Daoy (cell line): ENCODE data around the gene TEK. TPM values are rescaled to one million over a fixed set of nuclear protein-coding genes. Genes with fewer than 3 reads are reported as not detected.
"Not testable (repeated sequence)": the region's sequence is repeated elsewhere in the genome, so short reads cannot be mapped to it uniquely, and the experiment has no call there.

Experiments used
- DNase-seq: peaks from one replicate; pipeline ENCODE4 v3.0.0-alpha.2; 2015; ENCODE audit warnings: low read depth
- total RNA-seq: library from RNA; depleted of rRNA; stranded (reverse); fragments of >200 nt; shearing (Covaris generic); gene quantifications from 2 replicates; pipeline ENCODE4 v1.2.3, GENCODE V29; 2014; rRNA removed

Gene TEK
- 9.3 and 11.3 TPM in 2 replicates for total RNA-seq

DNA sequence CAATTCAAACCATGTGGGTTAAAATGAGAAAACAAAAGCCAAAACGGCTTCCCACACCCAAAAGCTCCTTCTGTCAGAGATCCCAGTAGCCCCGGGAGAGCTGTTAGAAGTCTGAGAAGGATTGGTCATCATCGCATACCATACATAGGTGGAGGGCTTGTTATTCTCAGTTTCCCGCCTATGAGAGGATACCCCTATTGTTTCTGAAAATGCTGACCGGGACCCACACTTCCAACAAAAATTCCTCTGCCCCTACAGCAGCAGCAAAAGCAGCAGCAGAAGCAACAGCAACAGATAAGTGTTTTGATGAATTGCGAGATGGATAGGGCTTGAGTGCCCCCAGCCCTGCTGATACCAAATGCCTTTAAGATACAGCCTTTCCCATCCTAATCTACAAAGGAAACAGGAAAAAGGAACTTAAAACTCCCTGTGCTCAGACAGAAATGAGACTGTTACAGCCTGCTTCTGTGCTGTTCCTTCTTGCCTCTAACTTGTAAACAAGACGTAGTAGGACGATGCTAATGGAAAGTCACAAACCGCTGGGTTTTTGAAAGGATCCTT, at the start of gene TEK:
Gene TEK (plus strand): TSS at position 245 of the 561 bp plus-strand sequence. CDS start 366 bp downstream, outside the sequence.
- DNase-seq, result no peak

DNA sequence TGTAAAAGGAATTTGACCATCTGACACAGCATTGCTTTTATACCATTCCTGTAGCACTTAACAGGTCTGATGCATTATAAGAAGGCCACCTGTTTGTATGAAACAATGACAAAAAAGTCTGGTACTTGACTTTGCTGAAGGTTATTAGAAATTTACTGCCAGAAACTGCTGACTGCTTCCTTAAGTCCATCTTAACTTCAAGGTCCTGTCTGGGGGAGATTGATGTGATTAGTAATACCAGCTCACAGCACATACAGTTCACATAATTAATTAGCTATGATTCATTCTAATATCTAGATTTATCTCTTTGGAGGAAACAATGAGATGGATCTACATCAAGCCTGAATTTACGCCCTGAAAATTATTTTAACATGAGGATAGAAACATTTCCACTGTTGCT, 49.6 kb upstream of the TEK start:
- DNase-seq, result no peak

DNA sequence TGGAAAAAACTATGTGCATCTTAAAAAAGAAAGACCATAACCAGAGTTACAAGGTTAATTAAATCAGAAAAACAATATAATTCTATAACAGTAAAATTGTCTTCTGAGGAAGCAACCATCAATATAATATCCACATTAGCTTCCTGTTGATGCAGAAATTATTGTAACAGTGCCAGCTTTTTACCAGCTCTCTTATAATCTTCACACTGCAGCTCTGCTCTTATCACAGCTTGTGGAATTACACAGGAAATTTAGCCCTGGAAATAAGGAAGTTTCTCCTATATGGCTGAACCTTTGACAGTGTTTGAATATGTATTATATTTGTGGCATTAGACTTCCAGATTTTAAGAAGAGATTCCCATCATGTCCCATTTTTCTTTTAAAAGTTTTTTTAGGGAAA, 49.1 kb upstream of the TEK start:
- no peak for DNase-seq

DNA sequence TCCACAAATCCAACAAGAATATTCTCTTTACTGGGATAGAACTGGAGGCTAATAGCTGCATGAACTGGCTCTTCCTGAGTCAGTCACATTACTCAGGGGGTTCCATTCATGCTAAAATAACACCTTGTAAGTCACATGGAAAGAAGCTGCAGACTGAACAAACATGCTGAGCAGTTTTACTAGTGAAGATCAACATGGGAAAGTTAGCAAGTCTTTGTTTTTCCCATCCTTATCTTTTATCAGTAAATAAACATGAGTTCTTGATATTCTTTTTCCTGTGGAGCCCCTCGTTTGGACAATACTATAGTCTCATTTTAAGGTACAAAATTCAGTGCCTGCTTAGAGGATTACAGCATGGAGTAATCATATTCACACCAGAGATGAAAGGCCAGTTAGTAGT, 43.7 kb upstream of the TEK start:
- peak; percentile 11 for DNase-seq

DNA sequence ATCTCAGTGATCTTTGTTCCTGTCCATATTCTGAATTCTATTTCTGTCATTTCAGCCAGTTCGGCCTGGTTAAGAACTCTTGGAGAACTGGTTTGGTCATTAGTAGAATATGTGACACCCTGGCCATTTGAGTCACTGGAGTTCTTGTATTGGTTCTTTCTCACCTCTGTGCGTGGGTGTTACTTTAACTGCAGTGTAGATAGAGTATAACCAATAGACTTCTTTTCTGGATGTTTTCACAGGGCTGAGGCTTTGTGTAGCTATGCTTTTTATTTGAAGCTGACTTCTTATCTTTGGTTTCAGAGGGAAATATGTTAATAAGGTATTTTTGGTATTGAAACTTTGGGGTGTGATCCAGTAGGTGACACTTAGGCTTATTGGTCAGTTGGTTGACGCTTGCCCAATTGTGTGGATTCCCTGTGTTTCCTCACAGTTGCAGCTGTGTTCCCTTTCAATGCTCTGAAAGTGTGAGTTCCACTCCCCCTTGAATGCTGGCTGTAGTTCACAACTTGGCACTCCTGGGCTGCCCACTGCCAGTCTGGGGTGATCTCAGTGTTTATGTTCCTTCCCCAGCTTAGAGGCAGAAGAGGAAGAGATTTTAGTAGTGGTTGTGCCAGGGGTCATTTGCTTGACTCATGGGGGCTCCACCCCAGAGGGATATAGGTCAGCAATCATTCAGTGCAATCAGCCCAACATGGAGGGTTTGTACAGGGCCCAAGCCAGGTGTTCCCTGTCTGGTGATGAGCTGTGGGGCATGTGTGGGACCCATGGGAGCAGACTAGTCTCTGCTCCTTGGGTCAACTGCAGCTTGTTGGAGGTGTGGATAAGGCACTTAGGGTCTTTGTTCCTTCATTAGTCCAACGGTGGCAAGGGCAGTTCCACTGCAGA, 34.9 kb upstream of the TEK start:
- no peak for DNase-seq

DNA sequence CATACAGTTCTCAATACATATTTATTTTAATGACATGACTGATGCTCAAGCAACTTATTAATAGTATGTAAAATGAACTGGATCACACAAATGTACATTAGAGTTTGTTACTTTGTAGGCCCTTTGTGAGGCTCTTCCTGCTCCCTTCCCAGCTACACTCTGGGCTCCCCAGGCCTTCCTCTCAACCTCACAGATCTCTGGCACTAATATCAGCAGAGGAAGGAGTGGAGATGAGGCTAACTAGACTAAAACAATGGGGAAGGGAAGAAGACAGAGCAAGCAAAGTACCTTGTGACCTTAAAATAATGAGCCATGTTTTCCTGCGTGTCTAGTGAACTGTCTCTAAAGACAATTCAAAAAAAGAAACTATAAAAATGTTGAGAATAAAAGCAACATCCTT, 30.3 kb upstream of the TEK start:
- no peak for DNase-seq

DNA sequence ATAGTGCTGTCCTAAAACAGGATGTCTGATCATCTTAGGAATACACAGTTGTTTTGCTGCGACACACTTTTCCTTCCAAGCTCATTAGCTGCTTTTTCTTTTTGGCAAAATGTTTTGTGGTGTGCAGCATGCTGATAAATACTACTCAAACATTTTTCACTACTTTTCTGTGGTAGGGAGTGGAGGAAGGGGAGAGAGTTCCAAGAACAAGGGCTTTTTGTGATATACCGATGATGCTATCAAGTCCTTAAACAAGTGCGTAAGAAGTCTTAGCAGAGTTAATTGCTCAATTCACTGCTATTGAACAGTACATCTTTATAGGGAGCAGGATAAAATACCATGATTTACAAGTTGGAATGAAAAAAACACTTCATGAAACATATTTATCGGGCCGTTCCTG, 23.6 kb upstream of the TEK start:
- no peak for DNase-seq

DNA sequence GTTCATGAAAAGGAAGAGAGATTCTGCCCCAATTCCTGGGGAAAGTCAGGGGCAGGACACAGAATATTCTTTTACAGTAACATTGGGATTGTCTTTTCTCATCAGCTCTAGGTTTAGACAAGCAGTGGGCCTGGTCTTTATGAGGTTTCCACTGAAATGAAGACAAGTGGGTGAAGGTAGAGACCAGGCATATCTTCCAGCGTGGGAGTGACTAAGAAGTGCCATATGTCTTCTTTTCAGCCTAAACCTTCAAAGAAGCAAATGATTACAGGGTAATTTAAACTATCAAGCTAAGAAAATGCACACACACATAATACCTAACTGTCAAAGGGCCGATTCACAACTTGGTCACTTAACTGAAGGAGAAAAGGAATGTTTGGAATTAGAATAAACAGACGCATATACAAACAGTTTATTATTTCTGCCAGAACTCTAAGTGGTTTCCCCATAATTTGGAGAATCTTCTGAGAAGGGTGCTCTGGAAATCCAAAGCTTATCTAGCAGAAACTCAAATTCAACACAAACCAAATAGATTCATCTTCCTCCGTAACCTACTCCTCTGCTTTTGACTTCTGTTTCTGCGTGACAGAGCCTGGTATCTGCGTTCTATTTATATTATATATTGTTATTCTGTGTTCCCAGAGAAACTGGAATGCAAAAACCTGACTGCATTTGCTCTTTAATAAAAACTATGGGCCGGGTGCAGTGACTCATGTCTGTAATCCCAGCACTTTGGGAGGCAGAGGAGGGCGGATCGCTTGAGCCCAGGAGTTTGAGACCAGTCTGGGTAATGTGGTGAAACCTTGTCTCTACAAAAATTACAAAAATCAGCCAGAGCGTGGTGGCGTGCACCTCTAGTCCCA, 22.0 kb upstream of the TEK start:
- DNase-seq, result peak; percentile 43

DNA sequence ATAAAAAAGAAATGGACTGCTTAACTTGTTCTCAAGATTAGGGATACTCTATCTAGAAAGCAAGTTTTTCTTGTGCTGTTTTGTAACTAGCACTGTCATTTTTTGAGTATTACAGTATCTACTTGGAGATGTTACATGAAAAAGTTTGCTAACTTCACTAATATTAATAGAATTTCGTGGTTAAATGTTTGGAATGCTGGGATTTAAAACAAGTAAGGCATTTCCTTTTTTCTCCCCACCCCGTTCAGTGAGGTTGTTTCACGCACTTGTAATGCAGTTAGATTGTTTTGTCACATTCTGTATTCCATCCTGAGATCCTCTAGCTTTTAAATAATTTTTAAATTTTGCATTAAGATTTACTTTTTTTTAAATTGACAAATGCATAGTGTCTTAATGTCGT, 20.0 kb upstream of the TEK start:
- no peak for DNase-seq

DNA sequence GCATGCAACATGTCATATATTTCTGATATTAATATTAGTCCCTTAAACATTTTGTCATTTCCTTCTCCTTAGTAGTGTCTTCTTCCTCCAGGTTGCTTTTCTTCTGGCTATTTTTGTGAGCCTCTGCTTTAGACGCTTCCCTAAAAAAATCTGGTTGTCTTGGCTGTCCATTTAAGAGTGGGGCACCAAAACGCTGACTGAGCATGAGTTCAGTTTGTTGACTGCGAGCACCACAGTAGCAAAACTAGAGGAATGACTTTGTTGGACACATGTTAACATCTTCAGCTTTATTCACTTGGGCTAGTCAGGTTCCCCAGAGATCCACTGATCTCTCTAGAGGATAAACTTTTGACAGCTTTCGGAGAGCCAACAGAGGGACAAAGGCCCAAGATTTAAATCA, 19.3 kb upstream of the TEK start:
- DNase-seq, result no peak

DNA sequence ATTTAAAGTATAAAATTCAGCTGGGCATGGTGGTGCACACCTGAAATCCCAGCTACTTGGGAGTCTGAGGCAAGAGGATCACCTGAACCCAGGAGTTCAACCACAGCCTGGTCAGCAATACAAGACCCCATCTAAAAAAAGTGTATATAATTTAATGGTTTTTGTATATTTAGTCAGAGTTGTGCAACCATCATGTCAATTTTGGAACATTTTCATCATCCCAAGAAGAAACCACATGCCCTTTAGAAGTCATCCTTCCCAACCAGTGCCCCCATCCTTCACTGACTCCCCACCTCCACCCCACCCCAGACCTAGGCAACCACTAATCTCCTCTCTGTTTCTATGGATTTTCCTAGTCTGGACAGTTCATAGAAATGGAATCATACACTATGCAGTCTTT, 18.8 kb upstream of the TEK start:
- DNase-seq, result no peak

DNA sequence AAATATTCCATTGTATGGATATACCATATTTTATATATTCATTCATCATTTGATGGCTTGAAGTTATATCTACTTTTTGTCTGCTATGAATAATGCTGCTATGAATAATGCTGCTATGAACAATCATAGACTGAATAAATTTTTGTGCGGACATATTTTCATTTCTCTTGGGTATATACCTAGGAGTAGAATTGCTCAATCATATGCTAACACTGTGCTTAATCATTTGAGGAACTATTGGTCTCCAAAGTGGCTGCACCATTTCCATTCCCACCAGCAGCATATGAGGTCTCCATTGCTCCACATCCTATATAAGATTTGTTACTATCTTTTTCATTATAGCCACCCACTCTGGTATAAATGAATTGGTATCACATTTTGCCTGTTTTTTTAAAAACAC, 18.3 kb upstream of the TEK start:
- no peak for DNase-seq

DNA sequence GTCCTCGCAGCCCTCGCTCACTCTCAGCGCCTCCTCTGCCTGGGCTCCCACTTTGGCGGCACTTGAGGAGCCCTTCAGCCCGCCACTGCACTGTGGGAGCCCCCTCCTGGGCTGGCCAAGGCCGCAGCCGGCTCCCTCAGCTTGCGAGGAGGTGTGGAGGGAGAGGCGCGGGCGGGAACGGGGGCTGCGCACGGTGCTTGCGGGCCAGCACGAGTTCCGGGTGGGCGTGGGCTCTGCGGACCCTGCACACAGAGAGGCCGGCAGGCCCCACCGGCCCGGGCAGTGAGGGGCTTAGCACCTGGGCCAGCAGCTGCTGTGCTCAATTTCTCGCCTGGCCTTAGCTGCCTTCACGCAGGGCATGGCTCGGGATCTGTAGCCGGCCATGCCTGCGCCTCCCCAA, 16.5 kb upstream of the TEK start:
- not testable (repeated sequence) for DNase-seq

DNA sequence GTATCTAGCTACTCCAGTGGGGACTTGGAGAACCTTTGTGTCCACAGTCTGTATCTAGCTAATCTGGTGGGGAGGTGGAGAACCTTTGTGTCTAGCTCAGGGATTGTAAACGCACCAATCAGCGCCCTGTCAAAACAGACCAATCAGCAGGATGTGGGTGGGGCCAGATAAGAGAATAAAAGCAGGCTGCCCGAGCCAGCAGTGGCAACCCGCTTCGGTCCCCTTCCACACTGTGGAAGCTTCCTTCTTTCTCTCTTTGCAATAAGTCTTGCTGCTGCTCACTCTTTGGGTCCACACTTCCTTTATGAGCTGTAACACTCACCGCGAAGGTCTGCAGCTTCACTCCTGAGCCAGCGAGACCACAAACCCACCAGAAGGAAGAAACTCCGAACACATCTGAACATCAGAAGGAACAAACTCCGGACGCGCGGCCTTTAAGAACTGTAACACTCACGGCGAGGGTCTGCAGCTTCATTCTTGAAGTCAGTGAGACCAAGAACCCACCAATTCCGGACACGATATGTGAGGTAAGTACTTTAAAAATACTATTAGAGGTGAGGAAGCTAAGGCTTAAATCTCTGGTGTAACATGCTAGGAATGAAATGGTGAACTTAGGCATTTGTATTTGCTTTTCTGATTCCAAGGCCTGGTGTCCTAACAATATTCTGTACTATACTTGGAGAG, 15.5 kb upstream of the TEK start:
- DNase-seq, result not testable (repeated sequence)

DNA sequence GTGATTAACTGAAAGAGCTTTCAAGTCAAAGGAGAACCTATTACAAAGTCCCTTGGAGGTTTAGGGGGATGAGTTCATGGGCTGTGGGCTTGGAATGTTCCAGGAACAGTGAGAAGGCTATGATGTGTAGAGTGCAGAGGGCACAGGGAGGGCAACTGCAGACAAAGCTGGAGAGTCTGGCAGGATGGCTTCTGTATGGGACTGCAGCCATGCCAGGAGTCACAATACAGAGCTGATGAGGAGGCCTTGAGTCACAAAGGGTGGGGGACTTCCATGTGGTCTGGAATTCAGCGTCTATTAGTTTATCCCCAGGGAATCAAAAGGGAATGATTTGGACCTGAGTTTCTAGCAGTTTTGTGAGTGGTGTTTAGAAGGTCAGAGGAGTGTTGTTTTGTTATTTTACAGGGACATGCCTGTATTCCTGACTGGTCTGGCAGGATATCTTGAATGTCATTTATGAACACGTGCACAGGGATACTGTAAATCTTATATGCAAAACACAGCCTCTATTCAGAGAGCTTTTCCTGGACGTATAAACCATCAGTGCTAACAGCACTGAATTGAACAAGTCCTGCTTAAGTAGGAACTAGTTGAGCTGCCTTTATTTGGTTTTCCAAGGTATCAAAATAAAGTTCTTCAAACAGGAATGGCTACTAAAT, 14.3 kb upstream of the TEK start:
- DNase-seq, result peak; percentile 90

DNA sequence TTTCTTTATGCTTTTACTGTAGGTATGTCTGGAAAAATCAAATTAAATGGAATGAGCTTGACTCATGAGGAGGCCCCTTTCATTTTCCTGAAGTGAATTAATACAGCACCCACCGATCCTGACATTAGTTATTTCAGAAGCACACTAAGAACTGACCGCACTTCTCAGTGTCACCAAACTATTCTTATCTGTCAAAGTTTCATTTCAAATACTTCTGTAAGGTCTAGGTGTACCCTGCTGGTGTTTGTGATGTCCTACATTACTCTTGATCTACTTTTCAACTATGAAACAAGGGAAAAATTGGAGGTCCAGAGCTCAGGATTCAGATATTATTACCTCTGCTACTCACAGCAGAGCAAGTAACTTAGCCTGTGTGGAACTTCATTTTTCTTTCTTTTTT, 1.8 kb upstream of the TEK start:
- DNase-seq, result no peak

DNA sequence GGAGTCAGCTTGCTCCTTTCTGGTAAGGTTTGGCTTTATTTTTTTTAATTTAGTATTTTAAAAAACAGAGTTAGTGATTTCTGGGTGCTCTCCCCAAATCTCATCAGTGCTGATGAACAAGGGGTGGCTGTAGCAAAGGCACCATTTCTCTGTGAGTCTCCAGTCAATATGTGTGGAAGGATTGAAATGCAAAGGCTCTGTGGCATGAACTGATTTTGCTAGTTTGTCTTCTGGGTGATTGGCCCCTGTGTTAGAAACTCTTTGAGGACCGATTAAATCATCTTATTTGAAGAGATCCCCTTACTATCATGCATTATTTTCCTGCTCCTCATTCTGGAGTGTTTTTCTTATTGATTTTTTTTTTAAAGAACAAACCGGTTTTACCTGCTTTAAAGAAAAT, 596 bp downstream of the TEK start:
- DNase-seq, result no peak

DNA sequence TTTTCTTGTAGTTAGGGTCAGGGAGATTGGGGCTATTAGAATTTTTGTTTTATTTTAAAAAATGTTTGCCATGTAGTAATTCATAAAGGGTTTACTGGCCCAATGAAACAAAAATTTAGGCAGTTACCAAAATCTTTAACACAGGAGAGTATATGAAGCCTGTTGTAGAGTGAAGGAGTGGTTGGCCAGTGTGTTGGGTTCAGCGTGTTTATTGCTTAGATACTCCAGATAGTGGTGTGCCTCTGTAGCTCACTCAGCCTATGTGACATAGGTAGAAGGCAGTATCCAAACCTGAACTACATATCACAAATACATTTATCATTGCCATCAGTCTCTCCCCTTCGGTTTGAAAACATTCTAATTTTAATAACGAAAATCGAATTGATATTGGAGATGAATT, 1.2 kb downstream of the TEK start:
- DNase-seq, result no peak

DNA sequence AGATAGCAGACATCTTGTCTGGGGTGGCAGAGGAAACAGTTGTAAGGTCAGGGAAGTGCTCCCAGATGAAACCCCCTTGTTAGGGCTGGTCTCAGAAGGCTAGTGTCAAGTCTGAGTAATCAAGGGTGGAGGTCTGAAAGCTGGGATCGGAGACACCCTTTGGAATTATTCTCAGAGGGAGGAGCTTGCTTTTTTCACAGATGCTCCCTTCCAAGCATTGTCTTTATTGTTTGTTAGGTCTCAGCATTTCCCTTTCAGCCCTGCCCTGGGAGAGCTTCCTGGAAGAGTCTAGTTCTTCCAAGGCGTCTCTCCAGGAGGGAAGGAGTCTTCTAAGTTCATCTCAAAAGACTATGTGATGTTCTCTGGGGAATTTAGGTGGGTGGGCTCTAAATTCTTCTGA, 3.2 kb downstream of the TEK start:
- no peak for DNase-seq

DNA sequence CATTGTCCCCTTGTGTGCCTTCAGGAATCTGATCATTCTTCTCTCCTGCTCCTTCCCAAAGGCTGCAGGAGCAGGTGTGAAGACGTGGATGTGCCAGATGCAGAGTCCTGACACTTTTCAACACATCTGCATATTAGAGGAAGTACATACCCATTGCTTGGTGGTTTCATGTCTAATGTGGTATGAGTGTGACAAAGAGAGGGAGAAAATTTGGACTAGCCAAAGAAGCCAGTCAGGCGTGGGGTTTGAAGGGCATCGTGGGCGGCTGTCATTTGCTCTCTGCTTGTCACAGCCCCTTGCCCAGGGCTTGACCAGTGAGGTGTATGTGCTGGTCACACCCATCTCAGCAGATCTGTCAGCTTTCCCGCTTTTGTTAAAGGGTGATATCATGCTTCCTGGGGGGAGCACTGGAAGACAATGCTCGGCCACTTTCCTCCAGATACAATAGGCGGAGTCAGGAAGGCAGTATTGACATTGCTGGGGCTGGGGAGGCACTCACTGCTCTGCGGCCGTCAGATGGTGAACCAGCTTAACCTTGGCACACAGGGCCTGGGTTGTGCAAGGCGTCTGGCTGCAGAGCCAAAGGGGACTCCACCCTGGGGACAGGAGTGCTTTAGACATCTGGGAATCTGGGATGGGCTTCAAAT, 8.6 kb downstream of the TEK start:
- DNase-seq, result peak; percentile 89

DNA sequence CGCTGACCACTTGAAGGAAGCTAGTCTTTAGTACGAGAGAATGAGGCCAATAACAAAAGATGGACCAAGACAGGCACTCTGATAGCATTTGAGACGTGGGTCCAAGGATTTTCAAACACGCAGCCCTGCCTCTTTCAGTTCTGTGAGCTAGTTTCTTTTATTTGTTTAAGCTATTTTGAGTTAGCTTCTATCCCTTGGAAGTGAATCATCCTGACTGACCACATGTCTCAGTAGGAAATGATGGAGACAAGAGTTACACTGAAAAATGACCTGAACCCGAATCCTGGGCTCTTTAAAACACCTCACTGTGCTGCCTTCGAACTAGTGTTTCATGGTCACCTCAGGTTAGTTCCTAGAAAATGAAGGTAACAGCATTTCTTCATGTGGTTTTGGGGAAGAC, 9.9 kb downstream of the TEK start:
- peak; percentile 54 for DNase-seq
